DND-41 (cell line): ENCODE results near the gene DAB1.

Source experiments
- ATAC-seq: fragments of 200-7000 bp; cut with Tn5 transposase; 3 replicates; pipeline ENCODE4 v1.9.1; 2021; ENCODE audit warnings: low read depth; ENCODE audit not compliant: insufficient read depth
- DNase-seq: peaks from one replicate; pipeline ENCODE4 v3.0.0-alpha.2; 2020
- H2AFZ ChIP-seq: 2 replicates; pipeline ENCODE4 v1.6.0; 2012; ENCODE audit warnings: low read depth, low read length
- H3K27ac ChIP-seq: 2 replicates; pipeline ENCODE4 v1.5.1; 2012; ENCODE audit warnings: low read length, inconsistent platforms
- H3K27me3 ChIP-seq: fragments of 200-600 bp; sonication (generic); 2 replicates; pipeline ENCODE4 v1.6.0; 2012; ENCODE audit warnings: low read length, mild to moderate bottlenecking, inconsistent platforms; ENCODE audit not compliant: insufficient read depth, poor library complexity
- H3K36me3 ChIP-seq: 2 replicates; pipeline ENCODE4 v1.5.1; 2012; ENCODE audit warnings: low read length, inconsistent platforms; ENCODE audit not compliant: insufficient read depth
- H3K4me1 ChIP-seq: 2 replicates; pipeline ENCODE4 v1.5.1; 2012; ENCODE audit warnings: mild to moderate bottlenecking, low read length; ENCODE audit not compliant: insufficient read depth
- H3K4me2 ChIP-seq: 2 replicates; pipeline ENCODE4 v1.6.0; 2012; ENCODE audit warnings: mild to moderate bottlenecking, moderate library complexity, low read length, inconsistent platforms; ENCODE audit not compliant: insufficient read depth
- H3K4me3 ChIP-seq, 2 experiments: fragments of 200-600 bp in 1 of 2; shearing (Covaris generic) in 1 of 2; 2 replicates each; pipeline ENCODE4 v1.5.1; 2012 to 2016; ENCODE audit warnings: inconsistent platforms in 2 of 2, low read length in 2 of 2, mild to moderate bottlenecking in 2 of 2, low read depth in 1 of 2, moderate library complexity in 1 of 2
- H3K79me2 ChIP-seq: 2 replicates; pipeline ENCODE4 v1.6.0; 2012; ENCODE audit warnings: low read length, inconsistent platforms; ENCODE audit not compliant: insufficient read depth
- H3K9ac ChIP-seq: 2 replicates; pipeline ENCODE4 v1.6.0; 2012; ENCODE audit warnings: low read depth, mild to moderate bottlenecking, inconsistent platforms, low read length, moderate library complexity
- H3K9me3 ChIP-seq: 2 replicates; pipeline ENCODE4 v1.5.1; 2012; ENCODE audit warnings: low read length, moderate library complexity, mild to moderate bottlenecking, inconsistent platforms; ENCODE audit not compliant: insufficient read depth, severe bottlenecking
- H4K20me1 ChIP-seq: 2 replicates; pipeline ENCODE4 v1.6.0; 2012; ENCODE audit warnings: low read length; ENCODE audit not compliant: insufficient read depth
- CTCF ChIP-seq: IDR thresholded peaks from 2 replicates; pipeline ENCODE4 v1.5.1; 2012; ENCODE audit warnings: borderline replicate concordance, low read length, moderate library complexity, mild to moderate bottlenecking; ENCODE audit not compliant: poor library complexity, severe bottlenecking; ENCODE audit errors: extremely low read depth
- EZH2 ChIP-seq: IDR thresholded peaks from 3 replicates; pipeline ENCODE4 v1.6.1; 2012; ENCODE audit warnings: borderline replicate concordance, low read depth, mild to moderate bottlenecking, moderate library complexity, low read length, inconsistent platforms; ENCODE audit not compliant: severe bottlenecking

The DAB1 gene

GRCh38 chr1:57281324-57281723 lies 142.5 kb downstream of the DAB1 start:
- TF ChIP-seq EZH2 = no peak
- no peak for TF ChIP-seq CTCF
- H3K4me1 ChIP-seq = no peaks in the 10 kb centered on the region
- no peak overlapping the region for H3K9ac ChIP-seq
- H3K4me2 ChIP-seq = no peak overlapping the region
- H2AFZ ChIP-seq = no peak overlapping the region
- H4K20me1 ChIP-seq = no peaks in the 10 kb centered on the region
- H3K27ac ChIP-seq = no peak overlapping the region
- H3K27me3 ChIP-seq = peaks cover 3% of the 10 kb centered on the region
- ATAC-seq (no peak), DNase-seq (no peak)
- H3K36me3 ChIP-seq = no peaks in the 10 kb centered on the region
- no peaks in the 10 kb centered on the region for H3K9me3 ChIP-seq
- H3K4me3 ChIP-seq = no peak overlapping the region
- H3K79me2 ChIP-seq = no peaks in the 10 kb centered on the region

- ATAC-seq = no peak
- no peak overlapping the region for H3K4me3 ChIP-seq
- peaks cover 8% of the 10 kb centered on the region for H3K27me3 ChIP-seq
- no peak overlapping the region for H2AFZ ChIP-seq
- no peaks in the 10 kb centered on the region for H3K36me3 ChIP-seq
- no peak for TF ChIP-seq CTCF
- TF ChIP-seq EZH2 = no peak
- H4K20me1 ChIP-seq = no peaks in the 10 kb centered on the region
- no peaks in the 10 kb centered on the region for H3K9me3 ChIP-seq
- no peak overlapping the region for H3K27ac ChIP-seq
- DNase-seq = no peak
- H3K9ac ChIP-seq = no peak overlapping the region
- H3K4me2 ChIP-seq = no peak overlapping the region
- no peaks in the 10 kb centered on the region for H3K4me1 ChIP-seq
- no peaks in the 10 kb centered on the region for H3K79me2 ChIP-seq
Observed at GRCh38 chr1:57279909-57280666, 143.8 kb downstream of the DAB1 start.

GRCh38 chr1:57278558-57278957 lies 145.3 kb downstream of the DAB1 start:
- Histone ChIP-seq H3K36me3 (no peaks in the 10 kb centered on the region), H3K4me2 (no peak overlapping the region), H2AFZ (no peak overlapping the region), H3K27me3 (peaks cover 8% of the 10 kb centered on the region), H3K79me2 (no peaks in the 10 kb centered on the region), H3K4me1 (no peaks in the 10 kb centered on the region), H3K27ac (no peak overlapping the region), H3K9ac (no peak overlapping the region), H3K9me3 (no peaks in the 10 kb centered on the region), H4K20me1 (no peaks in the 10 kb centered on the region), H3K4me3 (no peak overlapping the region)
- TF ChIP-seq CTCF = no peak
- no peak for TF ChIP-seq EZH2
- DNase-seq (no peak), ATAC-seq (no peak)
